HG03103 (cell line): ENCODE data around the gene TEX54.

Source experiments
- ATAC-seq: cut with Tn5 transposase; IDR thresholded peaks from one replicate; pipeline ENCODE4 v1.9.1; 2021; ENCODE audit warnings: low read depth; ENCODE audit not compliant: unreplicated experiment

TEX54 gene

DNA sequence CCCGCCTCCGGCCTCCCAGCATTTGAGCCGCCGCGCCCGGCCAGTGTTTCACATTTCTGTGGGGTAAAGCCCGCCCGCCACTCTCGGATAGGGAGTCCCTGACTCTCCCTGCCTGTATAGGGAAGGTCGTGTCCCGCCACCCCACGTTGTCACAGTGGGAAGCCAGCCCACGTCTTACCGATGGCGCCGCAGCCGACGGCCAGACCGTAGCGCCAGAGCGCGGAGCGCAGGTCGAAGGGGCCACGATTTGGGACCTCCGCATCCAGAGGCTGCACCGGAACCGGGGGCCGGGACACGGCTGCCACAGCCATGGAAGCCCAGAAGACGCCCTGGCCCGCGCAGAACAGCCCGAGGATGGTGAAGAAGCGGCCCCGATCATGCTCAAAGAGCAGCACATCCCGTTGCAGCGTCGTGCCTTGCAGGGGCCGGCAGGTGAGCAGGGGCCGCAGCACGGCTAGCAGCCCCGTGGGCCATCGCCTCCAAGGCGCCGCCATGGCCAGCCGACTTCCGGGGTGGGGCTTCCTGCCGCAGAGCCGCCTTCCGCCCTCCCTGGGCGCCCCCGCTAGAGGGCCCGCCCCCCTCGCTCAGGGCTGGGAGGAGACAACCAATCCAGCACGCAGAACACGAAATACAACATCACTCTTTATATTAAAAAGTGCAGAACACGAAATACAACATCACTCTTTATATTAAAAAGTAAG, 41.0 kb downstream of the TEX54 start, which contains the start of gene TMEM223:
Gene TMEM223, minus strand, starts transcription at position 506 of the 701 bp plus-strand sequence. Its CDS starts 12 bp downstream, at position 494.
- peak; percentile 43 for ATAC-seq

DNA sequence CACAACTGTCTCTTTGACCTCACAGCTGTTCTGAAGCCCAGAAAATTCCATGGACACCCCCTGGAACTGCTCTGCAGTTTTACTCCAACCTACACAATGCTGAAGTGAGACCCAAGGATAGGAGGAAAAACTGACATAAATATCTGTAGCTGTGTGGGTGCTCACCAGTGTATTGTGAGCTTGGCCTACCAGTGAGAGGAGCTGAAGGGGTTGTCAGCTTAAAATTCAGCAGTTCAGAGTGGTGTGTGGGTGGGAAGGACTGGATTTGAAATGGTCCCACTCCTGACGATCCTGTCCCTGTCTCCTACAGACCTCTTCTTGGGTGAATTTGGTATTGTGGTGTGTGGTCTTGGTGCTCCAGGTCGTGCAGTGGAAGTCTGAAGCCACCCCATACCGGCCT, 43.1 kb downstream of the TEX54 start:
- no peak for ATAC-seq

DNA sequence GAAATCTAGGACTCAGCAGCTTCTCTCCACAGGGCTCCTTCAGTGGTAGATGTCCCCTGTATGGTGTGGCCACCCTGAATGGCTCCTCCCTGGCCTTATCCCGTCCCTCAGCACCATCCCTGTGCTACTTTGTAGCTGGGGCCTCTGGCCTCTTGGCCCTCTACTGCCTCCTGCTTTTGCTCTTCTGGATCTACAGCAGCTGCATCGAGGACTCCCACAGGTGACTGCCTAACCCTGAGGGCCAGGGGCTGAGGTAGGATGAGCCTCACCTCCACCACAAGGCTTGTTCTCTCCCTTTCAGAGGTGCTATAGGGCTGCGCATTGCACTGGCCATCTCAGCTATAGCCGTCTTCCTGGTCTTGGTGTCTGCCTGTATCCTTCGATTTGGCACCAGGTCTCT, 43.6 kb downstream of the TEX54 start:
- ATAC-seq, result no peak

DNA sequence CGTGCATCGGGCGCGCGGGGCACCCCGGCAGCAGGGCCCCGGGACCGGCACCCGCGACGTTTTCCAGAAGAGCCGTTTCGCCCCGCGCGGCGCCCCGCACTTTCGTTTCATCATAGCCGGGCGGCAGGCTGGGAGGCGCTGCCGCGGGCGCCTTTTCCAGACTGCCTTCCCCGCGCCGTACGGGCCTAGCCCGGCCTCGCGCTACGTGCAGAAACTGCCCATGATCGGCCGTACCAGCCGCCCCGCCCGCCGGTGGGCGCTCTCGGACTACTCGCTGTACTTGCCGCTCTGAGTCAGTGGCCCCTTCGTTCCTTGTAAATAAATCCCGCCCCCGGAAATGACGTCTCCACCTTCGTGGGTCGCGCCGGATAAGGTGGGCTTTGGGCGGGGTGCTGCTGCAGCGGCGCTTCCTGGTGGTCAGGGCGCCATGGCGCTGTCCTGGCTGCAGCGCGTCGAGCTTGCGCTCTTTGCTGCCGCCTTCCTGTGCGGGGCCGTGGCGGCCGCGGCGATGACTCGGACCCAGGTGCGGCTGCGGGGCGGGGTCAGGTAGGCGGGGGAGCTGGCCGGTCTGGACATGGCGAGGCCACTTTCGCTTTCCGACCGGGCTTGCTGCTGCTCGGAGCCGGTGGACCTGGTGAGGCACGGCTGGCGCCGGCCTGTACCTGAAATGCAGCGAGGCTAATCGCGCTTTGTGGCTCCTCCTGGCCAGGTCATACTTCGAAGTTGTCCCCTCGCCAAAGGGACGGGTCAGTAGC, 45.5 kb downstream of the TEX54 start, which contains the start of gene TMEM179B:
Gene TMEM179B, plus strand, starts transcription at position 398 of the 755 bp plus-strand sequence. Its CDS starts 30 bp downstream, at position 428.
- ATAC-seq, result peak; percentile 56

DNA sequence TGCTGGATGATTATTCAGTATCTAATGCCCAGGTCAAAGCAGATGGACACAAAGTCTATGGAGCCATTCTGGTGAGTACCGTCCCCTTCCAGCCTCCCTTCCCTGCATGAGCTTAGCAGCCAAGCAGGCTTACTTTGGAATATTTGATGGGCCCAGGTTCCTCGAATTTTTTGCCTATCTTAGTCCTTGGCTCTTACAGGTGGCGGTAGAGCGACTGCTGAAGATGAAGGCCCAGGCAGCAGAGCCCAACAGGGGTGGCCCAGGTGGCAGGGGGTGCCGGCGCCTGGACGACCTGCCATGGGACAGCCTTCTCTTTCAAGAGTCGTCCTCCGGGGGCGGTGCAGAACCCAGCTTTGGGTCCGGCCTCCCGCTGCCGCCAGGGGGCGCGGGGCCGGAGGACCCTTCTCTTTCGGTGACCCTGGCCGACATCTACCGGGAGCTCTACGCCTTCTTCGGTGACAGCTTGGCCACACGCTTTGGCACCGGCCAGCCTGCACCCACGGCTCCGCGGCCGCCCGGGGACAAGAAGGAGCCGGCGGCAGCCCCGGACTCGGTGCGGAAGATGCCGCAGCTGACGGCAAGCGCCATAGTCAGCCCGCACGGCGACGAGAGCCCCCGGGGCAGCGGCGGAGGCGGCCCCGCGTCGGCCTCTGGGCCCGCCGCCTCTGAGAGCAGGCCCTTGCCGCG, 46.2 kb downstream of the TEX54 start:
- peak; percentile 37 for ATAC-seq

DNA sequence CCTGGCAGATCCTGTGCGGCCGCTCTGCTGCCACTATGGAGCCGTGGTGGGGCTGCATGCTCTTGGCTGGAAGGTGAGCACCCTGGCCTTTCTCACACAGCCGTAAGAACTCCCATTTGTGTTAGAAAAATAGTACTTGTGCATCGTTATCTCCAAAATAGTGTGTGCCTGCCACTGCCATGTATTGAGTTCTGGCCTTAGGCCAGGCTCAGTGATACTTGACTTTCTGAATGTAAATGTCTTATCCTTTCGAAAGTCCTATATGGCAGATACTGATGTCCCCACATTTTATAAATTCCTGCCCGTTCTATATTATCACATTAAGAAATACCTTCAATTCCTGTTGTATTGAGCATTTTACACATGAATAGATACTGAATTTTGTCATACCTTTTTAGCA, 49.9 kb downstream of the TEX54 start:
- no peak for ATAC-seq
